RWPE1 (cell line): ENCODE data around the gene TCIRG1.

ENCODE experiments used
- CTCF ChIA-PET: fragments of 350-600 bp; sonication (Branson Sonifier 250); formaldehyde crosslinking; extraction: SDS; loops from one replicate; lab custom pipeline; 2021; lab: Yijun Ruan, JAX
- POLR2A ChIA-PET: fragments of 400-600 bp; formaldehyde crosslinking; extraction: SDS; loops from one replicate; lab custom pipeline; 2020; ENCODE audit warnings: antibody characterized with exemption; ENCODE audit not compliant: low non-redundant PET; lab: Yijun Ruan, JAX
- DNase-seq: peaks from one replicate; pipeline ENCODE4 v3.0.0; 2012; ENCODE audit warnings: low spot score
- H3K27ac ChIP-seq: fragments of 450-650 bp; 2 replicates; pipeline ENCODE4 v1.5.1; 2017
- TF ChIP-seq, protein P1 (sequence below): fragments of 450-650 bp; conservative IDR thresholded peaks from 2 replicates; pipeline ENCODE4 v1.5.1; 2017; ENCODE audit warnings: low read depth, mild to moderate bottlenecking

TCIRG1 gene

DNA sequence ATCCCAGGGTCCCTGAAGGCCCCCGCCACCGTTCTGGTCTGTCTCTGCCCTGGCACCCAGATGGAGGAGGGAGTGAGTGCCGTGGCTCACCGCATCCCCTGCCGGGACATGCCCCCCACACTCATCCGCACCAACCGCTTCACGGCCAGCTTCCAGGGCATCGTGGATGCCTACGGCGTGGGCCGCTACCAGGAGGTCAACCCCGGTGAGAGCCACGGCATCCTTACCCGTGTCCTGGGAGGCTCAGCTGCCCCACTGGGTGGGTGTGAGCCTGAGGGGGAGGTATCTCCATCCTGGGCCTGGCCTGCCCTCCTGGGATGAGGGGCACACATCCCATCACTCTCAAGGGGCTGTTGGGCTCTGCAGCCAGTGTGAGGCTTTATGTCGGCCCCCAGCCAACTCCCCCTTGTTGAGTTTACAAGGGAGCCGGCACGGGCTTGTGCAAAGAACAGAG lies 6.1 kb downstream of the TCIRG1 start:
- TF ChIP-seq, protein P1, sequence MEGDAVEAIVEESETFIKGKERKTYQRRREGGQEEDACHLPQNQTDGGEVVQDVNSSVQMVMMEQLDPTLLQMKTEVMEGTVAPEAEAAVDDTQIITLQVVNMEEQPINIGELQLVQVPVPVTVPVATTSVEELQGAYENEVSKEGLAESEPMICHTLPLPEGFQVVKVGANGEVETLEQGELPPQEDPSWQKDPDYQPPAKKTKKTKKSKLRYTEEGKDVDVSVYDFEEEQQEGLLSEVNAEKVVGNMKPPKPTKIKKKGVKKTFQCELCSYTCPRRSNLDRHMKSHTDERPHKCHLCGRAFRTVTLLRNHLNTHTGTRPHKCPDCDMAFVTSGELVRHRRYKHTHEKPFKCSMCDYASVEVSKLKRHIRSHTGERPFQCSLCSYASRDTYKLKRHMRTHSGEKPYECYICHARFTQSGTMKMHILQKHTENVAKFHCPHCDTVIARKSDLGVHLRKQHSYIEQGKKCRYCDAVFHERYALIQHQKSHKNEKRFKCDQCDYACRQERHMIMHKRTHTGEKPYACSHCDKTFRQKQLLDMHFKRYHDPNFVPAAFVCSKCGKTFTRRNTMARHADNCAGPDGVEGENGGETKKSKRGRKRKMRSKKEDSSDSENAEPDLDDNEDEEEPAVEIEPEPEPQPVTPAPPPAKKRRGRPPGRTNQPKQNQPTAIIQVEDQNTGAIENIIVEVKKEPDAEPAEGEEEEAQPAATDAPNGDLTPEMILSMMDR: no peak
- CTCF ChIA-PET: interaction anchor here (0.9 kb wide), 1 partner anchor 13 kb away, joined by 3 read pairs; no protein-coding TSS in a partner anchor
- POLR2A ChIA-PET: interaction anchor here (0.6 kb wide), 1 partner anchor 43 kb away, joined by 7 read pairs; no protein-coding TSS in a partner anchor
- no peak overlapping the region for H3K27ac ChIP-seq
- DNase-seq: no peak

DNA sequence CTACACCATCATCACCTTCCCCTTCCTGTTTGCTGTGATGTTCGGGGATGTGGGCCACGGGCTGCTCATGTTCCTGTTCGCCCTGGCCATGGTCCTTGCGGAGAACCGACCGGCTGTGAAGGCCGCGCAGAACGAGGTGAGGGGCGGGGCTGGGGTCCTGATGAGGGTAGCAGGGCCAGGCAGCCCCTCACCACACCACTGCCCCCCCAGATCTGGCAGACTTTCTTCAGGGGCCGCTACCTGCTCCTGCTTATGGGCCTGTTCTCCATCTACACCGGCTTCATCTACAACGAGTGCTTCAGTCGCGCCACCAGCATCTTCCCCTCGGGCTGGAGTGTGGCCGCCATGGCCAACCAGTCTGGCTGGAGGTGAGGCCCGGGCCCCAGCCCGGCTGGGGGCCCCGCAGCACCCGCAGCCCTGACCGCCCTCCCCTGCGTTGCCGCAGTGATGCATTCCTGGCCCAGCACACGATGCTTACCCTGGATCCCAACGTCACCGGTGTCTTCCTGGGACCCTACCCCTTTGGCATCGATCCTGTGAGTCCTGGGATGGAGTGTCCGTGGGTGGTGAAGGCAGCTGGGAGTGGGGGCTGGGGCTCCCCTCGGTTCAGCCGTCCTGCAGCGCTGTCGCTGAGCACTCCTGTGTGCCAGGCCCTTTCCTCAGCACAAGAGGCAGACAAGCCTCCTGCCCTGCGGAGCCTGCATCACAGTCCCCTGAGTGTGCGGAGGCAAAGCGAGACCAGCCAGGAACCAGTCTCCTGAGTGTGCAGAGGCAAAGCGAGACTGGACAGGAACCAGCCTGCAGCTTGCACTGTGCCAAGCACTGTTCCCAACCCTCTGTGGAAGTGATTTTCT lies 8.8 kb downstream of the TCIRG1 start:
- peak overlapping the region; percentile 44 for H3K27ac ChIP-seq
- ChIA-PET POLR2A (interaction anchor here (0.6 kb wide), 1 partner anchor 38 kb away, joined by 5 read pairs; no protein-coding TSS in a partner anchor), CTCF (no interaction called here)
- TF ChIP-seq, protein P1: no peak
- DNase-seq: no peak

DNA sequence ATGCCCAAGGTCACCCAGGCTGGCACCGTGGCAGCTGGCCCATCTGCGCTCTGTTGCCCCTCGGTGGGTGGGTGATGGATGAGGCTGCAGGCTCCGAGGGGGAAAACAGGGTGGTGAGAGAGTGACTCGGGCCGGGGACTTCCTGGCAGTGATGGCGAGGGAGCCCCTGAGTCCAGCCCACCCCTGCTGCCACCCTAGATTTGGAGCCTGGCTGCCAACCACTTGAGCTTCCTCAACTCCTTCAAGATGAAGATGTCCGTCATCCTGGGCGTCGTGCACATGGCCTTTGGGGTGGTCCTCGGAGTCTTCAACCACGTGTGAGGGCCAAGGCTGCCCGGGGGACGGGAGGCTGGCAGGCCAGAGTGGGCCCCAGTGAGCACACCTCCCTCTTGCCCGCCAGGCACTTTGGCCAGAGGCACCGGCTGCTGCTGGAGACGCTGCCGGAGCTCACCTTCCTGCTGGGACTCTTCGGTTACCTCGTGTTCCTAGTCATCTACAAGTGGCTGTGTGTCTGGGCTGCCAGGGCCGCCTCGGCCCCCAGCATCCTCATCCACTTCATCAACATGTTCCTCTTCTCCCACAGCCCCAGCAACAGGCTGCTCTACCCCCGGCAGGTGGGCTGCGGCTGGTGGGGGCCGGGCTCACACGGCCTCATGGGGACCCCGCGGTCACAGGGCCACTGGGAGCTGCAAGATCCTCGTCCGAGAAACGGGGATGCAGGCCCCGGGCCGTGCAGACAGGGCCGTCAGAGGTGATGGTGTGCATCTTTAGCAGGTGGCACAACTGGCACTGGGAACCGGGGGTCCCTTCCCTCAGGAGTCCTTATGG lies 10.1 kb downstream of the TCIRG1 start:
- CTCF ChIA-PET: no interaction called here
- POLR2A ChIA-PET: no interaction called here
- DNase-seq: no peak
- peak overlapping the region; percentile 7; the same call in 1 of the 2 replicates for H3K27ac ChIP-seq
- TF ChIP-seq, protein P1: no peak

DNA sequence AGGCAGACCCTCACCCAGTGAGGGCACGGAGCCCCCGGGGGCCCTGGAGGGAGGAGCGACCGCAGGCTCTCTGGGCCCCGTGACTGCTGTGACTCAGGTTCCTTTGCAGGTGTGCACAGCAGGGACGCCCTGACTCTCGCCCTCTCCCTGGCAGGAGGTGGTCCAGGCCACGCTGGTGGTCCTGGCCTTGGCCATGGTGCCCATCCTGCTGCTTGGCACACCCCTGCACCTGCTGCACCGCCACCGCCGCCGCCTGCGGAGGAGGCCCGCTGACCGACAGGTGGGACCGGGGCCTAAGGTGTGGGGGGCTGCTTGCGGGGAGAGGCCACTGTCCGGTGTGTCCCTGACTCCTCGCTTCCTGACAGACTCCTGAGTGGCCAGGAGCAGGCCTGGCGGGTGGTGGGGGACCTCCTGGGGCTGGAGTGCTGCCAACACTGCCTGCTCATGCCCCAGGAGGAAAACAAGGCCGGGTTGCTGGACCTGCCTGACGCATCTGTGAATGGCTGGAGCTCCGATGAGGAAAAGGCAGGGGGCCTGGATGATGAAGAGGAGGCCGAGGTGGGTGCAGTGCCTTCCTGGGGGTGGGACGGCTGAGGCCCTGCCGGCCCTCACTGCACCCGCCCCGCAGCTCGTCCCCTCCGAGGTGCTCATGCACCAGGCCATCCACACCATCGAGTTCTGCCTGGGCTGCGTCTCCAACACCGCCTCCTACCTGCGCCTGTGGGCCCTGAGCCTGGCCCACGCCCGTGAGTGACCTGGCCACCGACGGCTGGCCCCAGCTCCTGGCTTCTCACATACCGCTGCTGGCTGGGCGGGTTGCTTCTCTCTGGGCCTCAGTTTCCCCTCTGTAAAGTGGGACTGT lies 10.9 kb downstream of the TCIRG1 start:
- ChIA-PET CTCF (no interaction called here), POLR2A (no interaction called here)
- DNase-seq: no peak
- no peak overlapping the region for H3K27ac ChIP-seq
- TF ChIP-seq, protein P1: no peak

DNA sequence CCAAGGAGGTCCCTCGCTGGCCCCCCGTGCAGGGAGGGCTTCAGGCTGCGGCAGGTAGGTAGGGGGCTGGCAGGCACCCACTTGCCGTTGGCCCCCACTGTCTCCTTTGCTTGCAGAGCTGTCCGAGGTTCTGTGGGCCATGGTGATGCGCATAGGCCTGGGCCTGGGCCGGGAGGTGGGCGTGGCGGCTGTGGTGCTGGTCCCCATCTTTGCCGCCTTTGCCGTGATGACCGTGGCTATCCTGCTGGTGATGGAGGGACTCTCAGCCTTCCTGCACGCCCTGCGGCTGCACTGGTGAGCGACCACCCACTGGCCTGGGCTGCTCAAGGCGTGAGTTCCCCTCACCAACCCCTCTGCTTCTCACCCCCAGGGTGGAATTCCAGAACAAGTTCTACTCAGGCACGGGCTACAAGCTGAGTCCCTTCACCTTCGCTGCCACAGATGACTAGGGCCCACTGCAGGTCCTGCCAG lies 11.6 kb downstream of the TCIRG1 start:
- CTCF ChIA-PET: interaction anchor here (0.7 kb wide), 1 partner anchor 1712 kb away, joined by 3 read pairs; no protein-coding TSS in a partner anchor
- peak overlapping the region; percentile 48; the same call in 1 of the 2 replicates for H3K27ac ChIP-seq
- POLR2A ChIA-PET: no interaction called here
- TF ChIP-seq, protein P1: no peak
- DNase-seq: no peak
